Gastroesophageal sphincter (tissue), 4 donors: ENCODE data around the gene DGLUCY. TPM values are rescaled to one million over a fixed set of nuclear protein-coding genes. Genes with fewer than 3 reads are reported as not detected.

ENCODE experiments used
- ATAC-seq: fragments of 150-250 bp; one replicate; pipeline ENCODE4 v1.9.1; 2016; ENCODE audit warnings: mild to moderate bottlenecking, moderate library complexity
- H3K27ac ChIP-seq, 4 donors: fragments of 200-600 bp; sonication (generic) in 3 of 4; 1 replicate in 3 of 4; 2 replicates in 1 of 4; pipeline ENCODE4 v1.5.1; 2016 to 2019
- H3K27me3 ChIP-seq: fragments of 200-600 bp; sonication (generic); one replicate; pipeline ENCODE4 v1.5.1; 2019
- H3K36me3 ChIP-seq, 2 donors: fragments of 200-600 bp; sonication (generic); one replicate each; pipeline ENCODE4 v1.5.1; 2019; ENCODE audit warnings: control low read depth in 1 of 2
- H3K4me1 ChIP-seq, 3 donors: fragments of 200-600 bp; sonication (generic); 1 replicate in 2 of 3; 2 replicates in 1 of 3; pipeline ENCODE4 v1.5.1; 2016 to 2019; ENCODE audit warnings: control low read depth in 2 of 3
- H3K4me3 ChIP-seq, 2 donors: fragments of 200-600 bp; sonication (generic); one replicate each; pipeline ENCODE4 v1.5.1; 2019; ENCODE audit warnings: mild to moderate bottlenecking in 1 of 2, moderate library complexity in 1 of 2
- H3K9me3 ChIP-seq, 3 donors: fragments of 200-600 bp; sonication (generic); one replicate each; pipeline ENCODE4 v1.5.1; 2017 to 2019; ENCODE audit warnings: control low read depth in 2 of 3
- EP300 ChIP-seq: sonication (generic); formaldehyde crosslinking; IDR thresholded peaks from one replicate; pipeline ENCODE4 v1.6.1; 2017; ENCODE audit warnings: antibody characterized with exemption, mild to moderate bottlenecking
- POLR2A ChIP-seq, 2 donors: fragments of 450-650 bp; IDR thresholded peaks; one replicate each; pipeline ENCODE4 v1.6.1; 2017; ENCODE audit warnings: antibody characterized with exemption in 2 of 2, mild to moderate bottlenecking in 2 of 2, moderate library complexity in 1 of 2
- POLR2AphosphoS5 ChIP-seq: sonication (generic); formaldehyde crosslinking; IDR thresholded peaks from one replicate; pipeline ENCODE4 v1.6.1; 2017; ENCODE audit warnings: antibody characterized with exemption
- WGBS, 2 donors: methylation state at CpG; one replicate each; pipeline ENCODE4 v1.1.5; 2018; ENCODE audit warnings: low coverage in 1 of 2; 5-methylcytosine and 5-hydroxymethylcytosine counted together
- total RNA-seq, 4 donors: library from RNA; depleted of rRNA; stranded (reverse); fragments of >200 nt; gene quantifications; one replicate each; pipeline ENCODE4 v1.1.0, GENCODE V29; 2016
- TF ChIP-seq, protein P1 (sequence below), 4 experiments: fragments of 200-600 bp in 2 of 4; fragments of 450-650 bp in 2 of 4; sonication (generic) in 1 of 4; IDR thresholded peaks; one replicate each; pipeline ENCODE4 v1.5.1; 2017 to 2019; ENCODE audit warnings: antibody characterized with exemption in 4 of 4, mild to moderate bottlenecking in 2 of 4, moderate library complexity in 2 of 4

The DGLUCY gene
- total RNA-seq, 4 donors from 2014 or later, result 52.8 to 118 (median 77.3) TPM

DNA sequence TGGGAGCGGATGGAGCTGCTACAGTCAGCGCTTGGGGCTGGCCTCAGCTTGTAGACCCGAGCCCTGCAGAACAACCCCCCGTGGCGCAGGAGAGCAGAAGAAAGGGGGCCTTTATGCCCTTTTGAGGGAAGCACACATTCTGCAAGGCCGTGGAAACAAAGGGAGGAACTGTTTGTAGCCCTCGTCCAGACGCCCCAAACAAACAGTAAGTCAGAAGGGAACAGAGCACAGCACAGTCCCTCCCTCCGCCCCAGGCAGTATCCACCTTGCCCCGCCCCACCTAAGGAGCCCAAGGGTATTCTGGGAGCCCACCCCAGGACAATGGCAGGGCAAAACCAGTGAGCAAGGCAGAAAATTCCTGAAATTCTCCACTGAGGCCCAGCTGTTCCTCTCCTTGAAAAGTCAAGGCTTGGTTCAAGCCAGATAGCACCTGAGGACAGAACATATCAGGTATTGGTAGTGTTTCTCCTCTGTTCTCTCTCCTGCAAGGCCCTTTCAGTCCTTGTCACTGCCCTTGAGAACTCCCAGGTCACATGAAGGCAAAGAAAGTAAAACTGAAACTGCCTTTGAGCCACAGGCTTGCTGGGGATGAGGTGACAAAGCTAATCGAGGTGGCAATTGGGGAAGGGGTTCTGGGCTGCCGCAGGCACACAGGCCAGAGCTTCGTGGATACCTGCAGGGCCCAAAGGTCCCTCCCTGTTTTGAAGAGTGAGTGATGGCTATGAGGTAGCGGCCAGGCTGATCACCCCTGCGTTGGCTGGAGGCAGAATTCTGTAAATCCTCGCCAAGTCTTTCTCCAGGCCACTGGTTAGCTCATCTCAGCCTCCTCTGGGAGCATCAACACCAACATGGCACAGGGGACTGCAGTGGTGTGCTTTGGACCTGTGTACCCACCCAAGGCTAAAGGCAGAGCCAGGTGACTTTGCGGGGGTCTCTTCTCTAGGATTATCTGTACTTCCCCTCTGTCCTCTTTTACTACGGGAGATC is 499 bp downstream of the DGLUCY start:
- Histone ChIP-seq H3K4me3 (peak overlapping the region; percentile 61 to 85), H3K27ac (peak overlapping the region; percentile 90 to 97 (median 96)), H3K36me3 (no peaks in the 10 kb centered on the region), H3K4me1 (peaks cover 3 to 87% (median 27%) of the 10 kb centered on the region in 3 donors), H3K9me3 (no peaks in the 10 kb centered on the region), H3K27me3 (no peaks in the 10 kb centered on the region)
- 0 to 18% methylated on average over 2 to 6 of the region's 18 CpGs for WGBS, 2 donors
- peak; percentile 64 for TF ChIP-seq POLR2AphosphoS5
- TF ChIP-seq, protein P1, sequence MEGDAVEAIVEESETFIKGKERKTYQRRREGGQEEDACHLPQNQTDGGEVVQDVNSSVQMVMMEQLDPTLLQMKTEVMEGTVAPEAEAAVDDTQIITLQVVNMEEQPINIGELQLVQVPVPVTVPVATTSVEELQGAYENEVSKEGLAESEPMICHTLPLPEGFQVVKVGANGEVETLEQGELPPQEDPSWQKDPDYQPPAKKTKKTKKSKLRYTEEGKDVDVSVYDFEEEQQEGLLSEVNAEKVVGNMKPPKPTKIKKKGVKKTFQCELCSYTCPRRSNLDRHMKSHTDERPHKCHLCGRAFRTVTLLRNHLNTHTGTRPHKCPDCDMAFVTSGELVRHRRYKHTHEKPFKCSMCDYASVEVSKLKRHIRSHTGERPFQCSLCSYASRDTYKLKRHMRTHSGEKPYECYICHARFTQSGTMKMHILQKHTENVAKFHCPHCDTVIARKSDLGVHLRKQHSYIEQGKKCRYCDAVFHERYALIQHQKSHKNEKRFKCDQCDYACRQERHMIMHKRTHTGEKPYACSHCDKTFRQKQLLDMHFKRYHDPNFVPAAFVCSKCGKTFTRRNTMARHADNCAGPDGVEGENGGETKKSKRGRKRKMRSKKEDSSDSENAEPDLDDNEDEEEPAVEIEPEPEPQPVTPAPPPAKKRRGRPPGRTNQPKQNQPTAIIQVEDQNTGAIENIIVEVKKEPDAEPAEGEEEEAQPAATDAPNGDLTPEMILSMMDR (IDR thresholded peaks at IDR 0.05), result no peak
- TF ChIP-seq POLR2A (IDR thresholded peaks at IDR 0.05), result peak; percentile 43 to 72
- no peak for TF ChIP-seq EP300
- ATAC-seq, result peak; percentile 78

DNA sequence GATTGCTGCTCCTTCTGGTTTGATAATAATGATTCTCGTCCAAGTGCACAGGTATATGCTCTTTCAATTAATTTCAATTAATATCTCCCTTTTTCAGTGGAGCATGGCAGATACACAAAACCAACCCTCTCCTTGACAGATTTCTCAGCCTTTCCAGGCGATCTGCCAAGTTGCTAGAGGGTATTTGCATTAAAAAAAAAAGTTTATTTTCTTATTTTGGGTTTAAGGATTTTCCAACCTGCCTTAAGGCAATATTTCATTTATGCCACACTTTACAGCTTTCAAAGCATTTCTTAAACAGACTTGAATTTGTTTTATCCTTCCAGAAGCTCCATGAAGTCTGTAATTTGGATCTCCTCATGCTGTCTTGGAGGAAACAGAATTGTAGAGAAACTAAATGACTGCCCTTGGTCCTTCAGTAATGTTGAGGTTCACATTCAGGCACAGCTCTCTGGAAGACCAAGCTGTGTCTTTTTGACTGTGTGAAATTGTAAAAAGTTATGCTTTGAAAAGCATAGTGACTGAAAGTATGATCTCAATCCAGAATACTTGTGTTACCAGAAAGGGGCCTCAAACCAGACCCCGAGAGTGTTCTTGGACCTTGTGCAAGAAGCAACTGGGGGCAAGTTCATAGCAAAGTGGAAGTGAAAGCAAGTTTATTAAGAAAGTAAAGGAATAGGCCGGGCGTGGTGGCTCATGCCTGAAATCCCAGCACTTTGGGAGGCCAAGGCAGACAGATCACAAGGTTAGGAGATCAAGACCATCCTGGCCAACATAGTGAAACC is 2.3 kb downstream of the DGLUCY start:
- WGBS, 2 donors, result 57 to 63% methylated on average over 4 to 5 of the region's 5 CpGs
- Histone ChIP-seq H3K27me3 (no peaks in the 10 kb centered on the region), H3K4me1 (peaks cover 3 to 89% (median 23%) of the 10 kb centered on the region in 3 donors), H3K27ac (peak overlapping the region; percentile 90 to 97 (median 96)), H3K36me3 (peaks cover 0 to 4% of the 10 kb centered on the region in 2 donors), H3K4me3 (peak overlapping the region; percentile 61 to 85), H3K9me3 (no peaks in the 10 kb centered on the region)
- ATAC-seq, result no peak
- TF ChIP-seq, protein P1 (IDR thresholded peaks at IDR 0.05), result no peak
- TF ChIP-seq POLR2A (IDR thresholded peaks at IDR 0.05), result no peak
- TF ChIP-seq POLR2AphosphoS5, result no peak
- no peak for TF ChIP-seq EP300

GRCh38 chr14:91116913-91117588 is 3.2 kb downstream of the DGLUCY start:
- H3K4me3 ChIP-seq, result peak overlapping the region in 1 of 2 donors; percentile 61
- H3K36me3 ChIP-seq, result peaks cover 0 to 4% of the 10 kb centered on the region in 2 donors
- TF ChIP-seq, protein P1 (IDR thresholded peaks at IDR 0.05), result no peak
- TF ChIP-seq POLR2A (IDR thresholded peaks at IDR 0.05) (no peak), POLR2AphosphoS5 (no peak), EP300 (no peak)
- H3K27ac ChIP-seq, result peak overlapping the region; percentile 90 to 97 (median 96)
- no peaks in the 10 kb centered on the region for H3K27me3 ChIP-seq
- H3K9me3 ChIP-seq, result no peaks in the 10 kb centered on the region
- peaks cover 3 to 87% (median 23%) of the 10 kb centered on the region in 3 donors for H3K4me1 ChIP-seq
- WGBS, 2 donors, result 59 to 73% methylated on average over 6 to 7 of the region's 7 CpGs
- ATAC-seq, result no peak

GRCh38 chr14:91117960-91118359 is 4.1 kb downstream of the DGLUCY start:
- ATAC-seq, result no peak
- WGBS, 2 donors, result 84% methylated on average over 5 of the region's 5 CpGs; no CpG with 5 or more reads in 1 of the 2 donors

More at GRCh38 chr14:91117960-91118359, 4.1 kb downstream of the DGLUCY start:
- Histone ChIP-seq H3K27ac (peak overlapping the region in 3 of 4 donors; percentile 90 to 97 (median 96)), H3K27me3 (no peaks in the 10 kb centered on the region), H3K9me3 (no peaks in the 10 kb centered on the region), H3K4me3 (no peak overlapping the region), H3K4me1 (peaks cover 3 to 87% (median 23%) of the 10 kb centered on the region in 3 donors), H3K36me3 (peaks cover 0 to 4% of the 10 kb centered on the region in 2 donors)
- TF ChIP-seq POLR2A (IDR thresholded peaks at IDR 0.05), result no peak
- no peak for TF ChIP-seq POLR2AphosphoS5
- no peak for TF ChIP-seq EP300
- TF ChIP-seq, protein P1 (IDR thresholded peaks at IDR 0.05), result no peak
